GM12878 (cell line): Measurements from ENCODE around the gene FAM156A. TPM values are rescaled to one million over a fixed set of nuclear protein-coding genes. Genes with fewer than 3 reads are reported as not detected.

Source experiments
- BCL11A ChIP-seq: IDR thresholded peaks from 2 replicates; pipeline ENCODE4 v1.6.1; 2011; ENCODE audit warnings: low read depth, low read length
- CEBPB ChIP-seq, 2 experiments: fragments of 150-350 bp in 1 of 2; IDR thresholded peaks; 2 replicates each; pipeline ENCODE4 v1.6.1; 2012 to 2014; ENCODE audit warnings: low read depth in 2 of 2, low read length in 2 of 2, borderline replicate concordance in 1 of 2, inconsistent platforms in 1 of 2
- CREB1 ChIP-seq: IDR thresholded peaks from 2 replicates; pipeline ENCODE4 v1.6.1; 2012; ENCODE audit warnings: low read depth, mild to moderate bottlenecking, inconsistent platforms
- CUX1 ChIP-seq: IDR thresholded peaks from 2 replicates; pipeline ENCODE4 v1.6.1; 2012; ENCODE audit warnings: improper control_type of control experiment, low read depth, low read length; ENCODE audit not compliant: insufficient replicate concordance
- DPF2 ChIP-seq: fragments of 450-650 bp; IDR thresholded peaks from 2 replicates; pipeline ENCODE4 v1.6.1; 2017; ENCODE audit warnings: mild to moderate bottlenecking
- ELK1 ChIP-seq: IDR thresholded peaks from 2 replicates; pipeline ENCODE4 v1.6.1; 2012; ENCODE audit warnings: low read depth, low read length, improper control_type of control experiment
- ESRRA ChIP-seq: IDR thresholded peaks from 2 replicates; pipeline ENCODE4 v1.6.1; 2012; ENCODE audit warnings: mild to moderate bottlenecking, low read length, improper control_type of control experiment
- GABPA ChIP-seq: IDR thresholded peaks from 2 replicates; pipeline ENCODE4 v1.6.1; 2014; ENCODE audit warnings: antibody characterized with exemption, low read depth, mild to moderate bottlenecking, inconsistent platforms
- IRF4 ChIP-seq: IDR thresholded peaks from 2 replicates; pipeline ENCODE4 v1.6.1; 2011; ENCODE audit warnings: low read depth, low read length
- MEF2A ChIP-seq: IDR thresholded peaks from 2 replicates; pipeline ENCODE4 v1.6.1; 2011; ENCODE audit warnings: low read depth, mild to moderate bottlenecking, low read length, moderate library complexity; ENCODE audit not compliant: insufficient read depth
- NBN ChIP-seq: fragments of 450-650 bp; IDR thresholded peaks from 2 replicates; pipeline ENCODE4 v1.6.1; 2016
- PKNOX1 ChIP-seq: fragments of 450-650 bp; IDR thresholded peaks from 2 replicates; pipeline ENCODE4 v1.6.1; 2016; ENCODE audit warnings: mild to moderate bottlenecking
- RUNX3 ChIP-seq: IDR thresholded peaks from 2 replicates; pipeline ENCODE4 v1.6.1; 2012; ENCODE audit warnings: low read length, inconsistent platforms
- SIX5 ChIP-seq: IDR thresholded peaks from 2 replicates; pipeline ENCODE4 v1.6.1; 2011; ENCODE audit warnings: mild to moderate bottlenecking, low read depth, low read length, moderate library complexity; ENCODE audit not compliant: severe bottlenecking
- SKIL ChIP-seq: fragments of 450-650 bp; IDR thresholded peaks from 2 replicates; pipeline ENCODE4 v1.6.1; 2017; ENCODE audit warnings: mild to moderate bottlenecking, low read depth, inconsistent platforms; ENCODE audit not compliant: poor library complexity, severe bottlenecking
- SPI1 ChIP-seq: IDR thresholded peaks from 2 replicates; pipeline ENCODE4 v1.6.1; 2011; ENCODE audit warnings: low read depth, mild to moderate bottlenecking, low read length, moderate library complexity, borderline replicate concordance; ENCODE audit not compliant: insufficient read depth
- USF2 ChIP-seq: IDR thresholded peaks from 2 replicates; pipeline ENCODE4 v1.6.1; 2011; ENCODE audit warnings: low read depth, low read length, improper control_type of control experiment, borderline replicate concordance
- ZZZ3 ChIP-seq: IDR thresholded peaks from 2 replicates; pipeline ENCODE4 v1.6.1; 2011; ENCODE audit warnings: low read depth; ENCODE audit not compliant: control insufficient read depth, insufficient read length
- polyA plus RNA-seq, 11 experiments: library from polyadenylated mRNA; depleted of rRNA in 4 of 11; unstranded in 6 of 11; stranded (reverse) in 5 of 11; fragments of >200 nt; fragmentation: Nextera tagmentation in 4 of 11; fragmentation: Illumina TruSeq in 1 of 11; extraction: Ambion mirVana in 4 of 11; extraction: Trizol in 1 of 11; gene quantifications; 1 replicate in 1 of 11; 2 replicates in 10 of 11; pipeline versions ENCODE4 v1.2.1 to v1.2.3, GENCODE V29; 2011 to 2016; ENCODE audit warnings: inconsistent platforms in 2 of 11, missing spikeins in 2 of 11, low read depth in 1 of 11
- total RNA-seq, 4 experiments: library from RNA; depleted of rRNA in 3 of 4; stranded (reverse); fragments of >200 nt in 3 of 4; fragmentation: Illumina TruSeq in 1 of 4; extraction: Trizol in 1 of 4; gene quantifications; 2 replicates each; pipeline versions ENCODE4 v1.2.1 to v1.2.3, GENCODE V29; 2013 to 2021

Gene FAM156A
- total and polyA plus RNA-seq, 10 of the 15 experiments (the other 5 are each of a cell fraction or from before 2014, with no cell fraction given), result 2.9 to 25.2 (median 16.3) TPM

GRCh38 chrX:52923781-52924241 lies 34.5 kb downstream of the FAM156A start (continued):
- TF ChIP-seq CUX1, result no peak
- TF ChIP-seq RUNX3, result peak; percentile 84
- no peak for TF ChIP-seq IRF4
- TF ChIP-seq PKNOX1, result no peak
- TF ChIP-seq USF2, result no peak
- peak; percentile 12; the same call in 1 of the 2 replicates for TF ChIP-seq BCL11A
- peak; percentile 86 for TF ChIP-seq MEF2A
- TF ChIP-seq DPF2, result no peak
- TF ChIP-seq CEBPB (IDR thresholded peaks at IDR 0.05; ENCODE audit: borderline replicate concordance in 1 of 2, low read depth in 2 of 2, low read length in 2 of 2), result no peak
- TF ChIP-seq CREB1, result no peak
- no peak for TF ChIP-seq ESRRA
- TF ChIP-seq GABPA, result 0 out of 2 replicates have a peak, but pooled peaks have one; percentile 5
- no peak for TF ChIP-seq ELK1
- no peak for TF ChIP-seq SIX5
- peak; percentile 34; the same call in 1 of the 2 replicates for TF ChIP-seq NBN
- peak; percentile 84 for TF ChIP-seq SPI1
- TF ChIP-seq SKIL, result peak; percentile 40
- TF ChIP-seq ZZZ3, result no peak
